Transverse colon (tissue), 4 donors: ENCODE results near the gene CD84. TPM values are rescaled to one million over a fixed set of nuclear protein-coding genes. Genes with fewer than 3 reads are reported as not detected.

Experiments used
- DNase-seq: peaks from one replicate; pipeline ENCODE4 v3.0.0-alpha.2; 2019
- H3K27ac ChIP-seq, 4 donors: fragments of 200-600 bp; sonication (generic); 2 replicates each; pipeline ENCODE4 v1.5.1; 2016 to 2018; ENCODE audit warnings: inconsistent platforms in 4 of 4
- H3K27me3 ChIP-seq: fragments of 200-600 bp; sonication (generic); 2 replicates; pipeline ENCODE4 v1.5.1; 2017; ENCODE audit warnings: inconsistent platforms
- H3K36me3 ChIP-seq, 4 donors: fragments of 200-600 bp; sonication (generic); 2 replicates each; pipeline ENCODE4 v1.5.1; 2017 to 2019; ENCODE audit warnings: inconsistent platforms in 4 of 4
- H3K4me1 ChIP-seq, 4 donors: fragments of 200-600 bp; sonication (generic); 2 replicates each; pipeline ENCODE4 v1.5.1; 2017 to 2020; ENCODE audit warnings: inconsistent platforms in 4 of 4
- H3K4me3 ChIP-seq, 4 donors: fragments of 200-600 bp; sonication (generic); 1 replicate in 1 of 4; 2 replicates in 3 of 4; pipeline versions ENCODE4 v1.5.1 to v1.6.1; 2017 to 2019; ENCODE audit warnings: inconsistent platforms in 4 of 4
- H3K9me3 ChIP-seq, 2 donors: fragments of 200-600 bp; sonication (generic); 2 replicates each; pipeline ENCODE4 v1.5.1; 2017 to 2019; ENCODE audit warnings: inconsistent platforms in 2 of 2
- CTCF ChIP-seq, 5 experiments: fragments of 200-600 bp in 3 of 5; fragments of 450-650 bp in 2 of 5; sonication (generic) in 3 of 5; IDR thresholded peaks; 1 replicate in 2 of 5; 2 replicates in 3 of 5; pipeline ENCODE4 v1.5.1; 2016 to 2017; ENCODE audit warnings: antibody characterized with exemption in 5 of 5, inconsistent platforms in 3 of 5, mild to moderate bottlenecking in 2 of 5, moderate library complexity in 1 of 5
- EP300 ChIP-seq: sonication (generic); formaldehyde crosslinking; IDR thresholded peaks from one replicate; pipeline ENCODE4 v1.6.1; 2017; ENCODE audit warnings: antibody characterized with exemption, low read depth
- POLR2A ChIP-seq: fragments of 450-650 bp; IDR thresholded peaks from one replicate; pipeline ENCODE4 v1.6.1; 2016; ENCODE audit warnings: antibody characterized with exemption, mild to moderate bottlenecking, moderate library complexity
- POLR2AphosphoS5 ChIP-seq, 3 donors: sonication (generic); formaldehyde crosslinking; IDR thresholded peaks; one replicate each; pipeline ENCODE4 v1.6.1; 2016; ENCODE audit warnings: antibody characterized with exemption in 3 of 3
- WGBS, 2 donors: methylation state at CpG; one replicate each; pipeline ENCODE4 v1.1.5; 2018; ENCODE audit warnings: low coverage in 1 of 2; 5-methylcytosine and 5-hydroxymethylcytosine counted together
- in situ Hi-C, 4 donors: fragments of 200-750 bp; cut with MboI; loops; one replicate each; pipeline versions ENCODE4 v1.15.0 to v1.15.1; 2017; ENCODE audit warnings: low sequenced_read_pairs in 3 of 4, low pct_ligation_motif_present in 1 of 4, low pct_unique_long_range_greater_than_20kb in 1 of 4
- intact Hi-C: fragments of 100-400 bp; cut with DNase I; formaldehyde crosslinking; loops from one replicate; pipeline ENCODE4 v1.15.1; 2023; ENCODE audit warnings: low total_unique reads
- total RNA-seq, 4 donors: library from RNA; depleted of rRNA; stranded (reverse); fragments of >200 nt; gene quantifications; one replicate each; pipeline ENCODE4 v1.1.0, GENCODE V29; 2016

CD84 gene
- total RNA-seq, 4 donors from 2014 or later, result 1.4 to 8.6 (median 5.8) TPM

- H3K27ac ChIP-seq, result no peak overlapping the region
- in situ Hi-C loops, result loop anchor here in 1 of 4 donors (25.0 kb wide), 1 partner anchor 183 kb away; no protein-coding TSS in a partner anchor
- WGBS, 2 donors, result 92 to 94% methylated on average over 2 to 4 of the region's 4 CpGs
- no peaks in the 10 kb centered on the region for H3K36me3 ChIP-seq
- DNase-seq, result no peak
- H3K4me3 ChIP-seq, result no peak overlapping the region
- intact Hi-C loops, result no loop called here
- H3K4me1 ChIP-seq, result no peaks in the 10 kb centered on the region
- H3K9me3 ChIP-seq, result no peaks in the 10 kb centered on the region
- TF ChIP-seq POLR2A, result no peak
- no peak for TF ChIP-seq EP300
- TF ChIP-seq CTCF (IDR thresholded peaks at IDR 0.05), result no peak
- no peak for TF ChIP-seq POLR2AphosphoS5 (IDR thresholded peaks at IDR 0.05)
- no peaks in the 10 kb centered on the region for H3K27me3 ChIP-seq
Observed at GRCh38 chr1:160619742-160620277, 40.5 kb upstream of the CD84 start.

- WGBS, 2 donors, result 92 to 96% methylated on average over 3 of the region's 3 CpGs
- Histone ChIP-seq H3K27me3 (no peaks in the 10 kb centered on the region), H3K9me3 (no peaks in the 10 kb centered on the region), H3K4me1 (no peaks in the 10 kb centered on the region), H3K4me3 (no peak overlapping the region), H3K27ac (no peak overlapping the region), H3K36me3 (no peaks in the 10 kb centered on the region)
- in situ Hi-C loops (loop anchor here in 1 of 4 donors (25.0 kb wide), 1 partner anchor 182 kb away; no protein-coding TSS in a partner anchor), intact Hi-C loops (no loop called here)
- peak in 4 of 5 experiments; percentile 24 to 37 (median 30) for TF ChIP-seq CTCF (IDR thresholded peaks at IDR 0.05)
- TF ChIP-seq EP300, result no peak
- no peak for TF ChIP-seq POLR2A
- TF ChIP-seq POLR2AphosphoS5 (IDR thresholded peaks at IDR 0.05), result no peak
- no peak for DNase-seq
Observed at GRCh38 chr1:160618763-160619274, 39.5 kb upstream of the CD84 start.

GRCh38 chr1:160618327-160618726, 39.0 kb upstream of the CD84 start:
- in situ Hi-C loops, result loop anchor here in 1 of 4 donors (25.0 kb wide), 1 partner anchor 181 kb away; no protein-coding TSS in a partner anchor
- no peak overlapping the region for H3K4me3 ChIP-seq
- DNase-seq, result no peak

DNA sequence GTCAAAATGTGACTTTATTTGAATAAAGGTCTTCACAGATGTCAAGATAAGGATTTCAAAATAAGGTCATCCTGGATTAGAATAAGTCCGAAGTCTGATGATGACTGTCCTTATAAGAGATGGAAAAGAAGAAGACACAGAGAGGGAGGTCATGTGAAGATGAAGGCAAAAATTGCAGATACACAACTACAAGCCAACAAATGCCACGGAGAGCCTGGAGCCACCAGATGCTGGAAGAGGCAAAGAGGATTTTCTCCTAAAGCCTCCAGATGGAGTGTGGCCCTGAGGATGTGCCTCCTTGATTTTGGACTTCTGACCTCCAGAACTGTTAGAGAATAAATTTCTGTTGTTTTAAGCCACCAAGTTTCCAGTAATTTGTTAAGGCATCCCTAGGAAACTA, 36.4 kb upstream of the CD84 start:
- Histone ChIP-seq H3K4me3 (no peak overlapping the region), H3K36me3 (no peaks in the 10 kb centered on the region), H3K27me3 (no peaks in the 10 kb centered on the region), H3K27ac (no peak overlapping the region), H3K9me3 (no peaks in the 10 kb centered on the region), H3K4me1 (no peaks in the 10 kb centered on the region)
- in situ Hi-C loops, result loop anchor here in 1 of 4 donors (25.0 kb wide), 1 partner anchor 178 kb away; no protein-coding TSS in a partner anchor
- DNase-seq, result no peak
- 79 to 89% methylated on average over 2 of the region's 2 CpGs for WGBS, 2 donors
- no peak for TF ChIP-seq CTCF (IDR thresholded peaks at IDR 0.05)
- TF ChIP-seq EP300, result no peak
- intact Hi-C loops, result no loop called here

More at GRCh38 chr1:160618327-160618726, 39.0 kb upstream of the CD84 start:
- Histone ChIP-seq H3K9me3 (no peaks in the 10 kb centered on the region), H3K4me1 (no peaks in the 10 kb centered on the region), H3K27ac (no peak overlapping the region), H3K27me3 (no peaks in the 10 kb centered on the region), H3K36me3 (no peaks in the 10 kb centered on the region)
- TF ChIP-seq POLR2AphosphoS5 (IDR thresholded peaks at IDR 0.05), result no peak
- TF ChIP-seq CTCF (IDR thresholded peaks at IDR 0.05), result no peak
- TF ChIP-seq POLR2A, result no peak
- no peak for TF ChIP-seq EP300
- 57 to 100% methylated on average over 1 of the region's 1 CpG for WGBS, 2 donors
- intact Hi-C loops, result no loop called here
